Right cardiac atrium (tissue), 5 donors: Measurements from ENCODE around the gene ZGLP1. TPM values are rescaled to one million over a fixed set of nuclear protein-coding genes. Genes with fewer than 3 reads are reported as not detected.
"Not testable (repeated sequence)": the region's sequence is repeated elsewhere in the genome, so short reads cannot be mapped to it uniquely, and the experiment has no call there.

Source experiments
- ATAC-seq, 2 donors: fragments of 200-7000 bp; cut with Tn5 transposase; one replicate each; pipeline versions ENCODE4 v1.8.0 to v1.9.1; 2020; ENCODE audit warnings: moderate library complexity in 2 of 2, mild to moderate bottlenecking in 1 of 2
- DNase-seq, 3 donors: peaks; one replicate each; pipeline ENCODE4 v3.0.0-alpha.2; 2020
- H3K27ac ChIP-seq: one replicate; pipeline ENCODE4 v1.5.1; 2013; ENCODE audit warnings: mild to moderate bottlenecking, low read length, control low read depth, moderate library complexity
- H3K27me3 ChIP-seq: one replicate; pipeline ENCODE4 v1.6.1; 2013; ENCODE audit not compliant: control insufficient read depth, insufficient read depth
- H3K4me1 ChIP-seq: one replicate; pipeline ENCODE4 v1.6.1; 2013; ENCODE audit warnings: low read length; ENCODE audit not compliant: control insufficient read depth, insufficient read depth
- H3K4me3 ChIP-seq: one replicate; pipeline ENCODE4 v1.5.1; 2013; ENCODE audit warnings: low read length, control low read depth
- H3K9me3 ChIP-seq: one replicate; pipeline ENCODE4 v1.6.1; 2013; ENCODE audit warnings: low read length; ENCODE audit not compliant: control insufficient read depth
- WGBS: extraction: QIAGEN DNeasy Blood & Tissue Kit; methylation state at CpG from one replicate; pipeline ENCODE4 v1.1.7; 2013; 5-methylcytosine and 5-hydroxymethylcytosine counted together
- intact Hi-C, 4 donors: fragments of 100-400 bp; cut with DNase I; formaldehyde crosslinking; loops; one replicate each; pipeline versions ENCODE4 v1.11.0 to v1.14.0; 2022 to 2023
- polyA plus RNA-seq: library from polyadenylated mRNA; stranded (reverse); fragments of 200-250 nt; gene quantifications from one replicate; pipeline ENCODE4 v1.2.3, GENCODE V29; 2013
- total RNA-seq, 4 donors: library from RNA; stranded (reverse); fragmentation: NEBNext Ultra II Directional; extraction: Animal tissue kit (Norgen Biotek cat#: 25700); gene quantifications; one replicate each; pipeline ENCODE4 v1.2.1, GENCODE V29; 2021
- donor health status: healthy with polysubstance abuse.
- donor health status: DM: no; HTN: yes; CAD: no.
- donor health status: DM: no; HTN: no; CAD: no.
- donor health status: DM: no; HTN: yes; CAD: no; lungs with severe emphysema.
- donor health status: DM: yes; HTN: yes; CAD: no.

The ZGLP1 gene
- total and polyA plus RNA-seq, 5 donors, result 0.68 to 1.3 (median 0.82) TPM

DNA sequence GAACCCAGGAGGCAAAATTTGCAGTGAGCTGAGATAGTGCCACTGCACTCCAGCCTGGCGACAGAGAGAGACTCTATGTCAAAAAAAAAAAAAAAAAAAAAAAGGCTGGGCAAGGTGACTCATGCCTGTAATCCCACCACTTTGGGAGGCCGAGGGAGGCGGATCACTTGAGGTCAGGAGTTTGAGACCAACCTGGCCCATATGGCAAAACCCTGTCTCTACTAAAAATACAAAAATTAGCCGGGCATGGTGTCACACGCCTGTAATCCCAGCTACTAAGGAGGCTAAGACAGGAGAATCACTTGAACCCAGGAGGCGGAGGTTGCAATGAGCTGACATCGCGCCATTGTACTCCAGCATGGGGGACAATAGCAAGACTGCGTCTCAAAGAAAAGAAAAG, 27.1 kb upstream of the ZGLP1 start:
- 94% methylated on average over 9 of the region's 9 CpGs for WGBS
- not testable (repeated sequence) for DNase-seq, H3K27me3 ChIP-seq, ATAC-seq, H3K4me1 ChIP-seq, H3K27ac ChIP-seq, H3K9me3 ChIP-seq, H3K4me3 ChIP-seq
- intact Hi-C loops, result loop anchor here in 1 of 4 donors (10.0 kb wide), 1 partner anchor 62 kb away; the partner anchor contains the start of gene ICAM1

DNA sequence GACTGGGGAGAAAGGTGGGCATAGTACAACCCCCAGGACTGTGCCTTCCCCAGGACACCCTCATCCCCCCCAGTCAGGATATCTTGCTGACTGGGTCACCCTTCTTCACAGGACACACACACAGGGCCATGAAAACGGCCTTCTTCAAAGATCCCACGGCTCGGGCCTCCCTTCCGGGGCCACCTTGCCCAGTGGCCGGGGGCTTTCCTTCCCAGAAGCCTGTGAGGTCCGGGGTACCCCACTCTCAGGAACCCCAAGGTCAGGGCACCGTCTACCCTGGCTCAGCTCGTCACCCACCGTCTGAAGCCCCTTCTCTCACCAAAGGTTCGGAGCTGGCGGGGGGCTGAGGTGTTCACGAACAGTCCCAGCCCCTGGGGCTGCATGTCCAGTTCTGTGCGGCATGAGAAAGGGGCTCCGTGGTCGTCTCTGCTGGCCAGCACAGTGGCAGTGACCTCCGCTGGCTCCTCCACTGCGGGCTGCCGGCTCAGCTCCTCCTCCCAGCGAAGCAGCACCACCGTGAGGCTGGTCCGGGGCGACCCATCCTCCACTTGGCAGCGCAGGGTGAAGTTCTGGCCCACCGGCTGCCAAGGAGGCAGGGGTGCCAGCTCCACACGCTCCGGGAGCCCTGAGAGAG, 25.9 kb upstream of the ZGLP1 start:
- Histone ChIP-seq H3K27me3 (no peaks in the 10 kb centered on the region), H3K4me3 (no peak overlapping the region), H3K27ac (no peak overlapping the region), H3K4me1 (no peaks in the 10 kb centered on the region), H3K9me3 (no peaks in the 10 kb centered on the region)
- DNase-seq (peak; percentile 45 to 75 (median 70)), ATAC-seq (no peak)
- intact Hi-C loops, result loop anchor here in 1 of 4 donors (10.0 kb wide), 1 partner anchor 61 kb away; the partner anchor contains the start of gene ICAM1
- WGBS, result 53% methylated on average over 26 of the region's 26 CpGs

DNA sequence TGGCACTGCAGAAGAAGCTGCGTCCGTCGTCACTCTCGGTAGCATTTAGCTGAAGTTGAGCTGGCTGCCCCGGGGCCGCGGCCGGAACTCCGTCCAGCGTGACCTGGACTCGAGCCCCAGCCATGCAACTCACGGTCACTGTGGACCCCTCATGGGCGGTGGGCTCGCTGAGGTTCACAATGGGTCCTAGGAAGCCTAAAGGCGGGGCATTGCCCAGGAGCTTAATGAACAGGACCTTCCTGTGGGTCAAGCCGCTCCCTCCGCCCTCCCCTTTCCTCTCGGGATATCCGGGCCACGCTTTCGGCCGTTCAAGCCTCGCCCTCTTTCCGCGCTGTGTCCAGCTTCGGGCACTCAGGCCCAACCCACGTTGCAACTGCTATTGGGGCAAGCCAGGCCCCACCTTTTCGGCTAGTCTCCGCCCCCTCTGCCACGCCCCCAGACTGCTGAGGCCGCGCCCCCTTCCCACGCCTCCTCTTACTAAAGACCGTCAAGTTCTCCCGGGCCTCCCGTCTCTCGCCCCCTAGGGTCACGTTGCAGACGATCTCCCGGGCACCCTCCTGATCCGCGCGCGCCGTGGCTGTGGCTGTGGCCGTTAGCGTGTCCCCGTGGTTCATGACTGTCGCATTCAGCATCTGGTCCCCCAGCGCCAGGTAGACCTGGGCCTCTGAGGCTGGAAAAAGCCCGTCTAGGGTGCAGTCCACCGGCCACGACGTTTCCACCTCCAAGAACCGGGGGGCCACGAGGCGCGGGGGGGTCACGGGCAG, 25.2 kb upstream of the ZGLP1 start:
- H3K9me3 ChIP-seq, result no peaks in the 10 kb centered on the region
- ATAC-seq, result peak; percentile 90 to 93
- intact Hi-C loops, result loop anchor here in 1 of 4 donors (10.0 kb wide), 1 partner anchor 60 kb away; the partner anchor contains the start of gene ICAM1
- peak overlapping the region; percentile 62 for H3K27ac ChIP-seq
- peak; percentile 97 to 98 (median 98) for DNase-seq
- H3K27me3 ChIP-seq, result no peaks in the 10 kb centered on the region
- WGBS, result 16% methylated on average over 59 of the region's 59 CpGs
- peak overlapping the region; percentile 50 for H3K4me3 ChIP-seq
- H3K4me1 ChIP-seq, result no peaks in the 10 kb centered on the region

DNA sequence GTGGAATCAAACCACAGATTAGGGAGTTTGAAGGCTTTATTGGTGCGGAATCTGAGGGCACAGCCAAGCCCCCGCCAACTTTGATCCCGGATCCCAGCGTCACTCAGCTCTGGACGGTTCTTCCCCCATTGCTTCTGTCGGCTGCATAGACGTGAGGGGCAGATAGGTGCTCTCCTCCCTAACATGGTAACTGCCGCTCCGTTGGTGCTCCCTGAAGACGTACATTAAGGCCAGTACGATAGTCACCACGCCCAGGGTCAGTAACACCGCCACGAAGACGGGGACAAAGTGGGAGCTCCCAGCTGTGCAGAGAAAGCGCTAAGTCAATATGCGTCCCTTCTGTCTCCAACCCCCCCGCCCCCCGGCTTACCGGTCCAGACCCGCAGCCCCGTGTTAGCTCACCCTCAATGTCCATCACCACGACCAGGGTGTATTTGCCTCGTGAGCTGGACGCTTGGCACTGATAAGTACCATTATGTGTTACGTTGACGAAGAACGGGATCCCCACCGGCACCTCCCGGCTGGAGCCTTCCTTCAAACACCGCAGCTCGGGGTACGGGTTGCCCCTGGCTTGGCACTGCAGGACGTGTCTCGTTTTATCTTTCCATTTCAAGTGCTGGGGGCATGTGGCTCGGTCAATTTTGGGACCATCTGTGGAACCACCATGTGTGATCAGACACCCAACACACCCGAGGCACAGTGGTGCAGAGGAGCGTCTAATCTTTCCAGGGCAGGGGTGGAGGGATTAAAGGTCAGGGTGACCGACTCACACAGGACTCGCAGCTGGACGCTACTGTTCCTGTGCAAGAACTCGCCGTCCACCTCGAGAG, 24.4 kb upstream of the ZGLP1 start:
- H3K4me1 ChIP-seq, result no peaks in the 10 kb centered on the region
- H3K9me3 ChIP-seq, result no peaks in the 10 kb centered on the region
- DNase-seq (peak in 1 of 3 donors; percentile 49), ATAC-seq (peak; percentile 0 to 1)
- H3K27me3 ChIP-seq, result no peaks in the 10 kb centered on the region
- 12% methylated on average over 44 of the region's 44 CpGs for WGBS
- H3K4me3 ChIP-seq, result peak overlapping the region; percentile 50
- peak overlapping the region; percentile 62 for H3K27ac ChIP-seq
- intact Hi-C loops, result loop anchor here in 1 of 4 donors (10.0 kb wide), 1 partner anchor 59 kb away; the partner anchor contains the start of gene ICAM1

DNA sequence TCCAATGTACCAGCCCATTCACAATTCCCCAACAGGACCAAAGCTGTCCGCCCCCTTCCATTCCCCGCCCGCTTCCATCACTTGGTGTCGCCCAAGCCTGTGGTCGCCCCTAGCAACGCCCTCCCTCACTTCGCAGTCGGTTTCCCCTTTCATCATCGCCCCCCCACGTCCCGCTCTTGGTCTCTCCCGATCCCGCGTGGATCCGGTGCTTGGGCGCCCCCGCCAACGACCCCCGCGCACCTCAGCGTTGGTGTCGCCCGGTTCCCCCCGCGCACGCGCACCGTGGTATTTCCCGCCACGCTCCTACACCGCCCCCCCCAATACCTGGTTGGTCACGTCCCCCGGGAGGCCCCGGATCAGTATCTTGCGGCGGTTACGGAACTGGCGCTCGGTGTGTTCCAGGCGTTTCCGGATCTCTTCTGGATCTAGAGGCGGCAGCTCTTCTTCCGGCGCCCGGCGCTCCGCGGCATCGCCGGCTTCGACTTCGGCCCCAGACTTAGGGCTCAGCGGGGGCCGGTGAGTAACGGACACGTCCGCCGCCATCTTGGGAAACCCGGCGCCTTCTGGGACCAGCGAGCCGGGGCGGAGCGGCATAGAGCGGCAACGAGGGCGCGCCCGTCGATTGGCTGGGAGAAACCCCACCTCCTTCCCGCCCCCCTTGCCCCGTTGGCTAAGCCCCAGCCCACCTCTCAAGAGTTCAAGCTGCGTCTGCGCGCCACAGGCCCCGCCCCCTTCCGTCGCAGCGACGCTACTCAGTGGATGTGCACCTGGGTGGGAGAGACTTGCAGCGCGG, 23.5 kb upstream of the ZGLP1 start, which contains the start of gene RAVER1:
Gene RAVER1, minus strand, starts transcription at position 565 of the 793 bp plus-strand sequence. Its CDS starts 22 bp downstream, at position 543.
- under 1% methylated on average over 82 of the region's 82 CpGs for WGBS
- H3K9me3 ChIP-seq, result no peaks in the 10 kb centered on the region
- intact Hi-C loops, result loop anchor here in 1 of 4 donors (10.0 kb wide), 1 partner anchor 58 kb away; the partner anchor contains the start of gene ICAM1

DNA sequence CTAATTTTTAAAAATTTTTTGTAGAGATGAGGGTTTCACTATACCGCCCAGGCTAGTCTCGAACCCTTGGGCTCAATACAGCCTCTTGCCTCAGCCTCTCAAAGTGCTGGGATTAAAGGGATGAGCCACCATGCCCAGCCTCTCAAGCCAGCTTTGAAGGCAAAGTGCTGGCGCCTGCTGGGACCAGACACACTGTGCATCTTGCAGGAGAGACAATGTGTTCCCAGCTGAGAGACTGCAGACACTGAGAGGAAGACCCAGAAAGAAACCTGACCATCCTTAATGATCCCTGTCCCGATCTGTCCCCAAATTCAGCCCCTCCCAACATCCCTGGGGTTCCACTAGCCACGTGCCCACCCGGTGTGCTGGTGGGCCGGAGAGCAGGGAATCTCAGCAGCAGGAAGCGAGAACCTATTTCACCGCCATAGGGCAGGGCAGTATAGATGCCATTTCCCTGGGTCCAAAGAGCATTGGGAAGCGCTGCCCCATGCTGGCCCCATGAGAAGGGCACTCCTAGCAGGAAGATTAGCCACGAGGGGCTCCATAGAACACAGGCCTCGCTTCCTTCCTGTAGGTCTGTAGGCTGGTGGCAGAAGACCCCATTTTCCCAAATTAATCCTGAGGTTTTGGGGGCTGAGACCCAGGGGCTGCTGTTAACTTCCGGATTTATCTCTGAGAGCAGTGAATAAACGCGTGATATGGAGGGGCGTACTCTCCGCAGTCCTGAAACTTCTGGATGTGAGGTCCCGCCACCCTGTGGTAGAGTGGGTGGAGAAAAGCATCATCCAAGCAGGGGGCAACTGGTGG, 22.7 kb upstream of the ZGLP1 start:
- Histone ChIP-seq H3K4me1 (no peaks in the 10 kb centered on the region), H3K4me3 (peak overlapping the region; percentile 63), H3K27ac (no peak overlapping the region), H3K27me3 (no peaks in the 10 kb centered on the region), H3K9me3 (no peaks in the 10 kb centered on the region)
- ATAC-seq, result no peak
- DNase-seq, result no peak
- WGBS, result 32% methylated on average over 18 of the region's 18 CpGs
- intact Hi-C loops, result loop anchor here in 1 of 4 donors (10.0 kb wide), 1 partner anchor 58 kb away; the partner anchor contains the start of gene ICAM1

More for the DNA sequence above, 23.5 kb upstream of the ZGLP1 start, which contains the start of gene RAVER1:
- DNase-seq (peak; percentile 98 to 99 (median 99)), ATAC-seq (peak; percentile 94)
- Histone ChIP-seq H3K4me3 (peak within 1 kb of the TSS; percentile 63), H3K27me3 (no peaks in the 10 kb centered on the region), H3K4me1 (no peaks in the 10 kb centered on the region), H3K27ac (peak within 1 kb of the TSS; percentile 65)

DNA sequence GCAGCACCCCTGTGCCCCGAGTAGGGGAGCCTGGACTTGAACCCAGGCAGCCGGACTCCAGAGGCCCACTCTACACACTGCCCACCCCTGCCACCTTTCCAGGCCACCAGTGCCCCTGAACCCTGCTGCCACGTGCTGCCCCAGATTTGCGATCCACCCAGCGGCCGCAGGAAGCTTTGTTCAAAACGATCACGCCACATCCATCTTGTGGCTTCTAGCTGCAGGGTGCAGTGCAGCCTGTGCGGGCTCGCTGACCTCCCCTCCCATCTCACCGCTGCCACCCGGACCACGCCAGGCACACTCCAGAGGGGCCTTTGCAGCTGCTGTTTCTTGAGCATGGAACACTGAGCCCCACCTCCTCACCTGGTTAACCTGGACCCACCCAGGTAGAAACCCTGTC, 19.9 kb upstream of the ZGLP1 start:
- 92% methylated on average over 13 of the region's 13 CpGs for WGBS
- Histone ChIP-seq H3K4me1 (no peaks in the 10 kb centered on the region), H3K4me3 (no peak overlapping the region), H3K27me3 (no peaks in the 10 kb centered on the region), H3K27ac (no peak overlapping the region), H3K9me3 (no peaks in the 10 kb centered on the region)
- ATAC-seq, result no peak
- intact Hi-C loops, result loop anchor here in 1 of 4 donors (10.0 kb wide), 1 partner anchor 55 kb away; the partner anchor contains the start of gene ICAM1
- no peak for DNase-seq

DNA sequence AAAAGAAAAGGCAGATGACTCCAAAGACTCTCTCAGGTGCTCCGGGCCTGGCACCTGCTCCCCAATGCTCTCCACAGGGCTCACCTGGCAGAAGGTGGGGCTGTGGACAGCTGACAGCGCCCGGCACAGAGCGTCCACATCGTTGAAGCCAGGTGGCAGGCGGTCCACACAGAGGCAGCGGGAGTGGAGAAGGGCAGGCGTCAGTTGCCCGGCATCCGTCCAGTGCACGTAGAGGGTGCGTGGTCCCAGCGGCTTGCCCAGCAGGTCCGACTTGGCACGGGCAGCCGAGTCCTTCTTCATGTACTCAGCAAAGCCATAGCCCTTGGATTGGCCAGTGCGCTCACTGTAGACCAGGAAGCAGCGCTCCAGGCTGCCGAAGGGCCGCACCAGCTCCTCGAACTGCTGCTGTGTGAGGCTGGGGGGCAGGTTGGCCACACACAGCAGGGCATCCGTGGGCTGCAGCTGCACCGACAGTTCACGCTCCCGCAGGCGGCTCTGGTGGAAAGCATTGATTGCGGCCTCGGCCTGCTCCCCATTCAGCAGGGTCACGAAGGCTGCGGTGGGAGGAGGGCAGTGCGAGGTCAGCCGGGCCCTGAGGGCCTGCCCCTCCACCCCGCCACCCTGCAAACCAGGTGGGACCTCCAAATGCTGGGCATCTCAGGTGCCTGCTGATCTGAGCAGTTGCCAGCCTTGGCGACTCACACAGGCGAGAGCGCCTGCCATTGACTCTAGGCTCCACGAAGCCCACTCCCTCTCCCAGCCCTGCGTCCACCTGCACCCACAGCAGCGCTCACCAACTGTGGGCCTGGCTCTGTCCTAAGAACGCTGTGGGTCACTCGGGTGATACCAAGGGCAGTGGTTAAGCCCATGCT, 19.2 kb upstream of the ZGLP1 start:
- Histone ChIP-seq H3K27me3 (no peaks in the 10 kb centered on the region), H3K4me3 (no peak overlapping the region), H3K9me3 (no peaks in the 10 kb centered on the region), H3K4me1 (no peaks in the 10 kb centered on the region), H3K27ac (no peak overlapping the region)
- intact Hi-C loops, result loop anchor here in 1 of 4 donors (10.0 kb wide), 1 partner anchor 54 kb away; the partner anchor contains the start of gene ICAM1
- DNase-seq, result peak in 1 of 3 donors; percentile 45
- WGBS, result 95% methylated on average over 41 of the region's 41 CpGs
- no peak for ATAC-seq
